GM12878 (cell line): Measurements from ENCODE around the gene SDF4. TPM values are rescaled to one million over a fixed set of nuclear protein-coding genes. Genes with fewer than 3 reads are reported as not detected.
A peak's percentile ranks its signal among the peaks of the same experiment; 100 is the strongest.

ENCODE experiments used
- ATAC-seq: fragments of 200-7000 bp; cut with Tn5 transposase; 3 replicates; pipeline ENCODE4 v1.9.1; 2020; ENCODE audit warnings: mild to moderate bottlenecking, moderate library complexity
- BruUV-seq: library from RNA; stranded (reverse); fragments of 400-500 nt; replicated peaks from 2 replicates; lab custom pipeline; 2021; lab: Mats Ljungman, UMichigan
- CTCF ChIA-PET: fragments of 300-600 bp; sonication (Branson Sonifier 250); formaldehyde crosslinking; extraction: SDS; loops from one replicate; lab custom pipeline; 2021; ENCODE audit warnings: inconsistent platforms; lab: Yijun Ruan, JAX
- POLR2A ChIA-PET: fragments of 350-600 bp; formaldehyde crosslinking; extraction: SDS; loops from one replicate; lab custom pipeline; 2021; ENCODE audit warnings: inconsistent platforms; lab: Charles Lee
- RAD21 ChIA-PET: fragments of 300-600 bp; sonication (Branson Sonifier 250); formaldehyde crosslinking; loops from one replicate; lab custom pipeline; 2023; ENCODE audit warnings: antibody characterized with exemption; ENCODE audit not compliant: unreplicated experiment; lab: Charles Lee
- SMC1A ChIA-PET: fragments of 300-600 bp; sonication (Branson Sonifier 250); formaldehyde crosslinking; loops from one replicate; lab custom pipeline; 2023; ENCODE audit not compliant: unreplicated experiment, uncharacterized antibody; lab: Charles Lee
- DNase-seq: peaks from one replicate; pipeline ENCODE4 v3.0.0-alpha.2; 2011; ENCODE audit warnings: low read depth, low spot score
- FAIRE-seq: peaks from 3 replicates; lab custom pipeline; 2011; peaks lifted over from hg19 to GRCh38; lab: Jason Lieb, UNC
- H2AFZ ChIP-seq: 2 replicates; pipeline ENCODE4 v1.6.0; 2011; ENCODE audit warnings: low read depth, low read length, control low read depth; ENCODE audit not compliant: control insufficient read depth
- H3K27ac ChIP-seq: 2 replicates; pipeline ENCODE4 v1.5.1; 2011; ENCODE audit warnings: control low read depth; ENCODE audit not compliant: control insufficient read depth, insufficient read depth
- H3K27me3 ChIP-seq, 2 experiments: replicated peaks in 1 of 2; 2 replicates each; pipeline versions ENCODE4 v1.6.0 to v1.6.1; 2011; ENCODE audit warnings: low read length in 1 of 2; ENCODE audit not compliant: control insufficient read depth in 2 of 2, insufficient read depth in 2 of 2
- H3K36me3 ChIP-seq, 2 experiments: 2 replicates each; pipeline ENCODE4 v1.5.1; 2011; ENCODE audit warnings: low read length in 1 of 2; ENCODE audit not compliant: control insufficient read depth in 2 of 2, insufficient read depth in 2 of 2
- H3K4me1 ChIP-seq: 2 replicates; pipeline ENCODE4 v1.6.1; 2011; ENCODE audit warnings: mild to moderate bottlenecking, low read length, moderate library complexity, mixed read lengths; ENCODE audit not compliant: control insufficient read depth, insufficient read depth
- H3K4me2 ChIP-seq: 2 replicates; pipeline ENCODE4 v1.6.0; 2011; ENCODE audit warnings: control low read depth; ENCODE audit not compliant: control insufficient read depth, insufficient read depth
- H3K4me3 ChIP-seq: fragments of 200-600 bp; sonication (generic); 2 replicates; pipeline ENCODE4 v1.5.1; 2016
- H3K79me2 ChIP-seq: 2 replicates; pipeline ENCODE4 v1.6.0; 2011; ENCODE audit warnings: low read length; ENCODE audit not compliant: control insufficient read depth, insufficient read depth
- H3K9ac ChIP-seq: 2 replicates; pipeline ENCODE4 v1.8.0; 2011; ENCODE audit warnings: low read length, control low read depth, mixed read lengths; ENCODE audit not compliant: control insufficient read depth, insufficient read depth
- H3K9me3 ChIP-seq: replicated peaks from 3 replicates; pipeline ENCODE4 v1.5.1; 2011; ENCODE audit warnings: mild to moderate bottlenecking, low read length; ENCODE audit not compliant: control insufficient read depth, insufficient read depth
- H4K20me1 ChIP-seq: 2 replicates; pipeline ENCODE4 v1.6.0; 2011; ENCODE audit not compliant: control insufficient read depth, insufficient read depth
- EED ChIP-seq: sonication (generic); IDR thresholded peaks from 2 replicates; pipeline ENCODE4 v1.6.1; 2016; ENCODE audit warnings: antibody characterized with exemption, low read depth
- FOXM1 ChIP-seq: IDR thresholded peaks from 2 replicates; pipeline ENCODE4 v1.6.1; 2012; ENCODE audit warnings: low read depth, mild to moderate bottlenecking, inconsistent platforms, low read length, moderate library complexity
- MXI1 ChIP-seq: fragments of 150-350 bp; IDR thresholded peaks from 2 replicates; pipeline ENCODE4 v1.6.1; 2011; ENCODE audit warnings: low read depth, mild to moderate bottlenecking, inconsistent platforms, low read length, improper control_type of control experiment
- NR2C2 ChIP-seq: IDR thresholded peaks from 2 replicates; pipeline ENCODE4 v1.6.1; 2011; ENCODE audit warnings: borderline replicate concordance, low read depth; ENCODE audit not compliant: control insufficient read depth, insufficient read length
- POLR2A ChIP-seq: IDR thresholded peaks from 2 replicates; pipeline ENCODE4 v1.6.1; 2011; ENCODE audit warnings: low read depth, mild to moderate bottlenecking, low read length
- RELB ChIP-seq: fragments of 450-650 bp; IDR thresholded peaks from 2 replicates; pipeline ENCODE4 v1.6.1; 2017; ENCODE audit warnings: low read depth, mild to moderate bottlenecking, moderate library complexity
- RFX5 ChIP-seq: IDR thresholded peaks from 2 replicates; pipeline ENCODE4 v1.6.1; 2011; ENCODE audit warnings: low read depth, low read length, improper control_type of control experiment
- SPI1 ChIP-seq: IDR thresholded peaks from 2 replicates; pipeline ENCODE4 v1.6.1; 2011; ENCODE audit warnings: low read depth, mild to moderate bottlenecking, low read length, moderate library complexity, borderline replicate concordance; ENCODE audit not compliant: insufficient read depth
- SUZ12 ChIP-seq: fragments of 200-600 bp; sonication (generic); IDR thresholded peaks from one replicate; pipeline ENCODE4 v1.6.1; 2018; ENCODE audit warnings: antibody characterized with exemption, mild to moderate bottlenecking; ENCODE audit not compliant: unreplicated experiment
- YBX1 ChIP-seq: fragments of 450-650 bp; IDR thresholded peaks from 2 replicates; pipeline ENCODE4 v1.6.1; 2016; ENCODE audit warnings: antibody characterized with exemption
- WGBS: methylation state at CpG from one replicate; pipeline ENCODE4 v1.1.6; 2016; ENCODE audit warnings: low lambda C conversion rate; ENCODE audit not compliant: insufficient replicate concordance, insufficient coverage; ENCODE audit errors: missing lambda C conversion rate; 5-methylcytosine and 5-hydroxymethylcytosine counted together
- in situ Hi-C: fragments of 300-500 bp; cut with MboI; formaldehyde crosslinking; loops from 9 replicates; pipeline ENCODE4 v1.14.3; 2018; ENCODE audit warnings: mixed read lengths
- intact Hi-C: fragments of 100-400 bp; cut with micrococcal nuclease; formaldehyde crosslinking; loops from one replicate; pipeline ENCODE4 v1.14.2; 2022; ENCODE audit not compliant: unreplicated experiment
- polyA plus RNA-seq, 11 experiments: library from polyadenylated mRNA; depleted of rRNA in 4 of 11; unstranded in 6 of 11; stranded (reverse) in 5 of 11; fragments of >200 nt; fragmentation: Nextera tagmentation in 4 of 11; fragmentation: Illumina TruSeq in 1 of 11; extraction: Ambion mirVana in 4 of 11; extraction: Trizol in 1 of 11; gene quantifications; 1 replicate in 1 of 11; 2 replicates in 10 of 11; pipeline versions ENCODE4 v1.2.1 to v1.2.3, GENCODE V29; 2011 to 2016; ENCODE audit warnings: inconsistent platforms in 2 of 11, missing spikeins in 2 of 11, low read depth in 1 of 11
- total RNA-seq, 4 experiments: library from RNA; depleted of rRNA in 3 of 4; stranded (reverse); fragments of >200 nt in 3 of 4; fragmentation: Illumina TruSeq in 1 of 4; extraction: Trizol in 1 of 4; gene quantifications; 2 replicates each; pipeline versions ENCODE4 v1.2.1 to v1.2.3, GENCODE V29; 2013 to 2021

SDF4 gene
- total and polyA plus RNA-seq, 10 of the 15 experiments (the other 5 are each of a cell fraction or from before 2014, with no cell fraction given) = 0.44 to 97.2 (median 40.2) TPM

GRCh38 chr1:1234180-1234808 lies 2.5 kb upstream of the SDF4 start:
- Histone ChIP-seq H3K4me1 (peaks cover 4% of the 10 kb centered on the region), H3K9me3 (no peaks in the 10 kb centered on the region; the same call in 2 of the 3 replicates), H2AFZ (no peak overlapping the region), H3K4me3 (no peak overlapping the region), H3K4me2 (0 out of 2 replicates have a peak overlapping the region, but pooled peaks have one; percentile 12), H3K9ac (no peak overlapping the region), H3K79me2 (peaks cover 32% of the 10 kb centered on the region), H3K36me3 (no peaks in the 10 kb centered on the region), H3K27ac (no peak overlapping the region), H3K27me3 (no peaks in the 10 kb centered on the region), H4K20me1 (no peaks in the 10 kb centered on the region)
- 89% methylated on average over 28 of the region's 28 CpGs for WGBS
- ChIA-PET CTCF (no interaction called here), POLR2A (no interaction called here), RAD21 (no interaction called here), SMC1A (no interaction called here)
- no TSS peak for BruUV-seq
- no peak for FAIRE-seq
- intact Hi-C loops = loop anchor here (5.0 kb wide), 1 partner anchor 112 kb away; no protein-coding TSS in a partner anchor
- TF ChIP-seq EED (no peak), POLR2A (peak; percentile 41; the same call in 1 of the 2 replicates)
- no peak for ATAC-seq
- no peak for DNase-seq
- in situ Hi-C loops = no loop called here

GRCh38 chr1:1233567-1233892 lies 1.7 kb upstream of the SDF4 start:
- H3K9ac ChIP-seq = no peak overlapping the region
- no peaks in the 10 kb centered on the region; the same call in 2 of the 3 replicates for H3K9me3 ChIP-seq
- peaks cover 4% of the 10 kb centered on the region for H3K4me1 ChIP-seq
- no peak overlapping the region for H3K27ac ChIP-seq
- H2AFZ ChIP-seq = no peak overlapping the region
- no peak for FAIRE-seq
- ChIA-PET CTCF (no interaction called here), POLR2A (no interaction called here), SMC1A (no interaction called here)
- H4K20me1 ChIP-seq = no peaks in the 10 kb centered on the region
- ATAC-seq = no peak
- in situ Hi-C loops = no loop called here
- H3K4me3 ChIP-seq = no peak overlapping the region
- H3K79me2 ChIP-seq = peaks cover 40% of the 10 kb centered on the region
- no TSS peak for BruUV-seq
- peak overlapping the region; percentile 81; the same call in 1 of the 2 replicates for H3K4me2 ChIP-seq
- intact Hi-C loops = loop anchor here (5.0 kb wide), 1 partner anchor 111 kb away; no protein-coding TSS in a partner anchor
- no peaks in the 10 kb centered on the region for H3K27me3 ChIP-seq
- no peak for DNase-seq
- TF ChIP-seq RELB = no peak
- no peak for TF ChIP-seq YBX1
- TF ChIP-seq FOXM1 = no peak
- no peak for TF ChIP-seq RFX5
- no peak for TF ChIP-seq NR2C2
- TF ChIP-seq SUZ12 = no peak
- TF ChIP-seq MXI1 = no peak
- TF ChIP-seq SPI1 = no peak
- TF ChIP-seq, all 136 proteins: peak for 0
- H3K36me3 ChIP-seq = peaks cover 1 to 4% of the 10 kb centered on the region in 2 experiments; a peak in 3 of 4 replicates
- 99% methylated on average over 15 of the region's 15 CpGs for WGBS
- RAD21 ChIA-PET = no interaction called here
